H7 (cell line): Measurements from ENCODE around the gene EPB41L2. TPM values are rescaled to one million over a fixed set of nuclear protein-coding genes. Genes with fewer than 3 reads are reported as not detected.

ENCODE experiments used
- DNase-seq: peaks from one replicate; pipeline ENCODE4 v3.0.0; 2012
- H3K27me3 ChIP-seq: 2 replicates; pipeline ENCODE4 v1.6.0; 2011; ENCODE audit warnings: mild to moderate bottlenecking, low read length; ENCODE audit not compliant: control insufficient read depth, insufficient read depth
- H3K36me3 ChIP-seq: replicated peaks from 2 replicates; pipeline ENCODE4 v1.5.1; 2011; ENCODE audit warnings: low read length; ENCODE audit not compliant: control insufficient read depth, insufficient read depth
- H3K4me3 ChIP-seq: 2 replicates; pipeline ENCODE4 v1.5.1; 2011; ENCODE audit warnings: low read depth, mild to moderate bottlenecking, control low read depth, low read length, moderate library complexity; ENCODE audit not compliant: insufficient read depth
- total RNA-seq: library from RNA; depleted of rRNA; stranded (reverse); fragments of >200 nt; shearing (Covaris generic); gene quantifications from 2 replicates; pipeline ENCODE4 v1.2.3, GENCODE V29; 2014

The EPB41L2 gene
- total RNA-seq, 1 experiment from 2014 or later, result 25.9 TPM

GRCh38 chr6:130882370-130882769 lies 180.7 kb downstream of the EPB41L2 start:
- no peak for DNase-seq
- H3K4me3 ChIP-seq, result no peak overlapping the region
- no peaks in the 10 kb centered on the region; the same call in 1 of the 2 replicates for H3K36me3 ChIP-seq
- no peaks in the 10 kb centered on the region for H3K27me3 ChIP-seq

GRCh38 chr6:130879826-130880225 lies 183.2 kb downstream of the EPB41L2 start:
- H3K4me3 ChIP-seq, result no peak overlapping the region
- no peaks in the 10 kb centered on the region; the same call in 1 of the 2 replicates for H3K36me3 ChIP-seq
- DNase-seq, result no peak
- H3K27me3 ChIP-seq, result no peaks in the 10 kb centered on the region

- DNase-seq, result no peak
- no peaks in the 10 kb centered on the region; the same call in 1 of the 2 replicates for H3K36me3 ChIP-seq
- H3K4me3 ChIP-seq, result no peak overlapping the region
- H3K27me3 ChIP-seq, result no peaks in the 10 kb centered on the region
These were observed 189.3 kb downstream of the EPB41L2 start for GRCh38 chr6:130873746-130874145.

GRCh38 chr6:130872250-130873095 lies 190.6 kb downstream of the EPB41L2 start:
- DNase-seq, result peak; percentile 38
- H3K36me3 ChIP-seq, result no peaks in the 10 kb centered on the region; the same call in 1 of the 2 replicates
- H3K27me3 ChIP-seq, result no peaks in the 10 kb centered on the region
- H3K4me3 ChIP-seq, result no peak overlapping the region

GRCh38 chr6:130870179-130870880 lies 192.7 kb downstream of the EPB41L2 start:
- Histone ChIP-seq H3K36me3 (no peaks in the 10 kb centered on the region; the same call in 1 of the 2 replicates), H3K4me3 (no peak overlapping the region), H3K27me3 (no peaks in the 10 kb centered on the region)
- DNase-seq, result no peak

- no peaks in the 10 kb centered on the region; the same call in 1 of the 2 replicates for H3K36me3 ChIP-seq
- no peak for DNase-seq
- no peak overlapping the region for H3K4me3 ChIP-seq
- no peaks in the 10 kb centered on the region for H3K27me3 ChIP-seq
These were observed 193.4 kb downstream of the EPB41L2 start for GRCh38 chr6:130869681-130870080.

- Histone ChIP-seq H3K36me3 (no peaks in the 10 kb centered on the region; the same call in 1 of the 2 replicates), H3K4me3 (no peak overlapping the region), H3K27me3 (no peaks in the 10 kb centered on the region)
- DNase-seq, result no peak
These were observed 197.3 kb downstream of the EPB41L2 start for GRCh38 chr6:130865793-130866192.

- H3K36me3 ChIP-seq, result no peaks in the 10 kb centered on the region; the same call in 1 of the 2 replicates
These were observed 198.7 kb downstream of the EPB41L2 start for GRCh38 chr6:130864344-130864743.

GRCh38 chr6:130863415-130864230 lies 199.4 kb downstream of the EPB41L2 start:
- H3K27me3 ChIP-seq, result no peaks in the 10 kb centered on the region
- no peaks in the 10 kb centered on the region; the same call in 1 of the 2 replicates for H3K36me3 ChIP-seq
- no peak overlapping the region for H3K4me3 ChIP-seq
- no peak for DNase-seq

More at GRCh38 chr6:130864344-130864743, 198.7 kb downstream of the EPB41L2 start:
- no peak overlapping the region for H3K4me3 ChIP-seq
- H3K27me3 ChIP-seq, result no peaks in the 10 kb centered on the region
- DNase-seq, result no peak

- H3K36me3 ChIP-seq, result no peaks in the 10 kb centered on the region; the same call in 1 of the 2 replicates
- DNase-seq, result no peak
- H3K4me3 ChIP-seq, result no peak overlapping the region
- no peaks in the 10 kb centered on the region for H3K27me3 ChIP-seq
These were observed 200.7 kb downstream of the EPB41L2 start for GRCh38 chr6:130862370-130862769.

- no peak overlapping the region for H3K4me3 ChIP-seq
- DNase-seq, result no peak
- no peaks in the 10 kb centered on the region for H3K27me3 ChIP-seq
- H3K36me3 ChIP-seq, result no peaks in the 10 kb centered on the region; the same call in 1 of the 2 replicates
These were observed 203.7 kb downstream of the EPB41L2 start for GRCh38 chr6:130859161-130859867.

GRCh38 chr6:130858498-130859160 lies 204.4 kb downstream of the EPB41L2 start:
- no peak for DNase-seq
- H3K36me3 ChIP-seq, result no peaks in the 10 kb centered on the region; the same call in 1 of the 2 replicates
- no peaks in the 10 kb centered on the region for H3K27me3 ChIP-seq
- H3K4me3 ChIP-seq, result no peak overlapping the region

GRCh38 chr6:130858054-130858453 lies 205.0 kb downstream of the EPB41L2 start:
- DNase-seq, result no peak
- H3K27me3 ChIP-seq, result no peaks in the 10 kb centered on the region
- no peaks in the 10 kb centered on the region; the same call in 1 of the 2 replicates for H3K36me3 ChIP-seq

More at GRCh38 chr6:130858054-130858453, 205.0 kb downstream of the EPB41L2 start:
- no peak overlapping the region for H3K4me3 ChIP-seq
